Measurements from ENCODE around the gene SEMA3G.

The SEMA3G gene

GRCh38 chr3:52458770-52459545 is 14.1 kb upstream of the SEMA3G start:
- Histone ChIP-seq H4K20me1 (ENCODE audit: insufficient read depth, low read length) (peaks cover 11% of the 10 kb centered on the region; the same call in 1 of the 2 replicates), H3K4me3 (ENCODE audit: low read depth in 1 of 2, low read length in 2 of 2) (no peak overlapping the region), H3K27me3 (ENCODE audit: insufficient read depth, low read length, poor library complexity) (no peaks in the 10 kb centered on the region), H3K4me2 (ENCODE audit: insufficient read depth, low read length) (no peak overlapping the region), H3K9me3 (ENCODE audit: insufficient read depth, low read length, severe bottlenecking) (no peaks in the 10 kb centered on the region), H3K27ac (ENCODE audit: low read length) (no peak overlapping the region), H2AFZ (ENCODE audit: low read depth, low read length) (no peak overlapping the region), H3K4me1 (ENCODE audit: insufficient read depth, low read length) (peaks cover 26% of the 10 kb centered on the region), H3K9ac (ENCODE audit: low read depth, low read length) (no peak overlapping the region), H3K79me2 (ENCODE audit: insufficient read depth, low read length) (peaks cover 76% of the 10 kb centered on the region), H3K36me3 (ENCODE audit: insufficient read depth, low read length) (peaks cover 61% of the 10 kb centered on the region)
- no peak for TF ChIP-seq EZH2 (IDR thresholded peaks at IDR 0.05; ENCODE audit: borderline replicate concordance, low read depth, low read length, severe bottlenecking)
- TF ChIP-seq CTCF (IDR thresholded peaks at IDR 0.05; ENCODE audit: borderline replicate concordance, extremely low read depth, low read length, poor library complexity, severe bottlenecking): no peak
- ATAC-seq (ENCODE audit: insufficient read depth, low read depth) (no peak), DNase-seq (no peak)

- H3K4me3 ChIP-seq (ENCODE audit: low read depth in 1 of 2, low read length in 2 of 2): no peak overlapping the region
- H3K27ac ChIP-seq (ENCODE audit: low read length): no peak overlapping the region
- H3K4me2 ChIP-seq (ENCODE audit: insufficient read depth, low read length): peak overlapping the region; percentile 85; the same call in 1 of the 2 replicates
- H3K36me3 ChIP-seq (ENCODE audit: insufficient read depth, low read length): peaks cover 54% of the 10 kb centered on the region
- DNase-seq: no peak
- H3K9me3 ChIP-seq (ENCODE audit: insufficient read depth, low read length, severe bottlenecking): no peaks in the 10 kb centered on the region
- no peaks in the 10 kb centered on the region for H3K27me3 ChIP-seq (ENCODE audit: insufficient read depth, low read length, poor library complexity)
- ATAC-seq (ENCODE audit: insufficient read depth, low read depth): no peak
- H4K20me1 ChIP-seq (ENCODE audit: insufficient read depth, low read length): peaks cover 11% of the 10 kb centered on the region; the same call in 1 of the 2 replicates
- TF ChIP-seq CTCF (IDR thresholded peaks at IDR 0.05; ENCODE audit: borderline replicate concordance, extremely low read depth, low read length, poor library complexity, severe bottlenecking) (no peak), EZH2 (IDR thresholded peaks at IDR 0.05; ENCODE audit: borderline replicate concordance, low read depth, low read length, severe bottlenecking) (no peak)
- H3K9ac ChIP-seq (ENCODE audit: low read depth, low read length): no peak overlapping the region; the same call in 1 of the 2 replicates
- peaks cover 68% of the 10 kb centered on the region for H3K79me2 ChIP-seq (ENCODE audit: insufficient read depth, low read length)
- peaks cover 26% of the 10 kb centered on the region for H3K4me1 ChIP-seq (ENCODE audit: insufficient read depth, low read length)
- H2AFZ ChIP-seq (ENCODE audit: low read depth, low read length): no peak overlapping the region
Observed at GRCh38 chr3:52458031-52458760, 13.3 kb upstream of the SEMA3G start.

- H2AFZ ChIP-seq (ENCODE audit: low read depth, low read length): peak overlapping the region; percentile 97; the same call in 1 of the 2 replicates
- H3K9me3 ChIP-seq (ENCODE audit: insufficient read depth, low read length, severe bottlenecking): no peaks in the 10 kb centered on the region
- peak overlapping the region; percentile 94 to 96; a peak in 3 of 4 replicates for H3K4me3 ChIP-seq (ENCODE audit: low read depth in 1 of 2, low read length in 2 of 2)
- 0 out of 2 replicates have a peak, but pooled peaks cover 7% of the 10 kb centered on the region for H4K20me1 ChIP-seq (ENCODE audit: insufficient read depth, low read length)
- ATAC-seq (ENCODE audit: insufficient read depth, low read depth) (no peak), DNase-seq (no peak)
- H3K79me2 ChIP-seq (ENCODE audit: insufficient read depth, low read length): peaks cover 54% of the 10 kb centered on the region
- H3K4me2 ChIP-seq (ENCODE audit: insufficient read depth, low read length): peak overlapping the region; percentile 85
- TF ChIP-seq EZH2 (IDR thresholded peaks at IDR 0.05; ENCODE audit: borderline replicate concordance, low read depth, low read length, severe bottlenecking): no peak
- no peak for TF ChIP-seq CTCF (IDR thresholded peaks at IDR 0.05; ENCODE audit: borderline replicate concordance, extremely low read depth, low read length, poor library complexity, severe bottlenecking)
- no peaks in the 10 kb centered on the region for H3K27me3 ChIP-seq (ENCODE audit: insufficient read depth, low read length, poor library complexity)
- peaks cover 26% of the 10 kb centered on the region for H3K4me1 ChIP-seq (ENCODE audit: insufficient read depth, low read length)
- peaks cover 42% of the 10 kb centered on the region for H3K36me3 ChIP-seq (ENCODE audit: insufficient read depth, low read length)
- H3K27ac ChIP-seq (ENCODE audit: low read length): peak overlapping the region; percentile 89
- peak overlapping the region; percentile 97 for H3K9ac ChIP-seq (ENCODE audit: low read depth, low read length)
Observed at GRCh38 chr3:52456800-52457183, 11.9 kb upstream of the SEMA3G start.
